Mesenteric fat pad (tissue), 1 donor: Measurements from ENCODE around the gene BNC2. TPM values are rescaled to one million over a fixed set of nuclear protein-coding genes. Genes with fewer than 3 reads are reported as not detected.

ENCODE experiments used
- DNase-seq: peaks from one replicate; pipeline ENCODE4 v3.0.0-alpha.2; 2020; ENCODE audit warnings: low spot score
- total RNA-seq: library from RNA; stranded (reverse); fragmentation: NEBNext Ultra II Directional; extraction: Animal tissue kit (Norgen Biotek cat#: 25700); gene quantifications from one replicate; pipeline ENCODE4 v1.2.1, GENCODE V29; 2021
- donor health status: DM: yes; HTN: yes; CAD: no.

Gene BNC2
- total RNA-seq, 1 donor from 2014 or later, result 27.5 TPM

DNA sequence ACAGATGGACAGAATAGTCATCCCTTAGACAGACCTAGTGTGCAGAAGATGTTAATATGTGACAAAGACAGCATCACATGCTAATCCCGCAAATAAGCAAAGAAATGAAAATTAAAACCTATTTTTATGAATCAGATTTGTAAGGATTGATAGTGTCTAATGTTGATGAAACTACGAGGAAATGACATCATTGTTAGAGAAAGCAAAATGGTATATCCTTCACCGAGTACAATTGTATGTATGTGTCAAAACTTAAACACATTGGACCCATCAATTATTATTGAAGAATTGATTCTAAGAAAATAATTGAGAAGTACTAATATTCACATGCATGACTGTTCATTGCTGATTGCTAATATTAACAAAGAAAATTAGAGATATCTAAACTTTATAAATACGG lies 493.2 kb downstream of the BNC2 start:
- DNase-seq, result no peak

DNA sequence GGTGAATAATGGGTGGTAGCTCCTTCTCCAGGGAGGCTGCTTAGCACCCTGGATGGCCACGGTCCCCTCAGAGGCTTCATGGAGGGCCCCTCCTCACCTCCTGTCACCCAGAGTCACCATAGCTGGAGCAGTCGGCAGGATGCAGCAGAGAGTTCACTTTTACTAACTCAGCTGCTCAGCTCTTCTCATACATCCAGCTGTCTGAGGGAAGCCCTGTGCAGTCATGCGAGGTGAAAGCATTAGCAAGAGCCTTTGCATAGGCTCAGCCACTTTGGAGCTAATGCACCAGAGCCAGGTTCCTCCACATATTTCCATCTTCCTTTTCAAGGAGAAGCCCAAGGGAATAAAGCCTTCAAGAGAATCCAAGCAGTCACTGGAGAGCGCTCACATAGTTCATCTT lies 499.2 kb downstream of the BNC2 start:
- no peak for DNase-seq

GRCh38 chr9:16370647-16371046 lies 499.8 kb downstream of the BNC2 start:
- DNase-seq, result no peak

- DNase-seq, result no peak
These were observed 501.0 kb downstream of the BNC2 start for GRCh38 chr9:16369427-16369826.

GRCh38 chr9:16368237-16369087 lies 502.0 kb downstream of the BNC2 start:
- no peak for DNase-seq

DNA sequence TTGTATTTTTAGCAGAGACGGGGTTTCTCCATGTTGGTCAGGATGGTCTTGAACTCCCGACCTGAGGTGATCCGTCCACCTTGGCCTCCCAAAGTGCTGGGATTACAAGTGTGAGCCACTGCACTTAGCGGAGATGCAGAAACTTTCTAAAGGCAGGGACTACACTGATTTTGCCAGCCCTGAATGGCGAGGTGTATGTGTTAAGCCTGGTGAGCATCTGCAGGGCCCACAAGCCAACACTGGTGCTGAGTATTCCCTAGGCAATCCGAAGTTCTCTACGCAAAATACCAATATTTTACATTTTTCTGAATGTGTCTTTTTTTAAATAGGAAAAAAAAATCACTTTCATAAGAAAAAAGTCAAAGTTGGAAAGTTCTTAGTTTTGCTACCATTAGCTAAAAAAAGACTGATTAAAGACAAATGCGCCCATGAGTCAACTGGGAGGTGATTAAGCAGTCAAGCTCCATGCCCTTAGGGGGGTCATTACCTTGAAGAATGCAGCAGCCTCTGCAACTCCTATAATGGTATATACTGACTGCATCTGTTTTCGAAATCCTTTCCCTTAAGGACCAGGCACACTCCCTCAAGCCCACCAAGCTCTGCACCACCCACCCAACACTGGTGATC lies 502.8 kb downstream of the BNC2 start:
- DNase-seq, result no peak

- DNase-seq, result peak; percentile 82
These were observed 506.1 kb downstream of the BNC2 start for GRCh38 chr9:16364347-16364746.

DNA sequence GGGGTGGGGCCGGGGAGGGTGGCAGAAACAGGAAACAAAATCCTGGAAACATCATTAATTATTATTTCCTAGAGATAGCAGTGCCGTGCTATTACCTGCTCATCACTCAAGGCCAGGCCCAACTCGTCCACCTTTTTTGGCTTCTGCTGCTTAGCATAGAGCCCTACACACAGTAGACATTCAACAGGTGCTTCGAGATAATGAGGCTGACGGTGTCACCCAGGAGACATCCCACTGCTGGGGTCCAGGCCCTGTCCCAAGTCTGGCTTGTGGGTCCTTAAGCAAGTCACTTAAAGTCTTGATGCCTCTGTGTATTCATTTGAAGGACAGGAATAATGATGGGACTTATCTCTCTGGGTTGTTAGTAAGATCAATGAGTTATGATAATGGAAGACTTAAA lies 506.6 kb downstream of the BNC2 start:
- peak; percentile 59 for DNase-seq

DNA sequence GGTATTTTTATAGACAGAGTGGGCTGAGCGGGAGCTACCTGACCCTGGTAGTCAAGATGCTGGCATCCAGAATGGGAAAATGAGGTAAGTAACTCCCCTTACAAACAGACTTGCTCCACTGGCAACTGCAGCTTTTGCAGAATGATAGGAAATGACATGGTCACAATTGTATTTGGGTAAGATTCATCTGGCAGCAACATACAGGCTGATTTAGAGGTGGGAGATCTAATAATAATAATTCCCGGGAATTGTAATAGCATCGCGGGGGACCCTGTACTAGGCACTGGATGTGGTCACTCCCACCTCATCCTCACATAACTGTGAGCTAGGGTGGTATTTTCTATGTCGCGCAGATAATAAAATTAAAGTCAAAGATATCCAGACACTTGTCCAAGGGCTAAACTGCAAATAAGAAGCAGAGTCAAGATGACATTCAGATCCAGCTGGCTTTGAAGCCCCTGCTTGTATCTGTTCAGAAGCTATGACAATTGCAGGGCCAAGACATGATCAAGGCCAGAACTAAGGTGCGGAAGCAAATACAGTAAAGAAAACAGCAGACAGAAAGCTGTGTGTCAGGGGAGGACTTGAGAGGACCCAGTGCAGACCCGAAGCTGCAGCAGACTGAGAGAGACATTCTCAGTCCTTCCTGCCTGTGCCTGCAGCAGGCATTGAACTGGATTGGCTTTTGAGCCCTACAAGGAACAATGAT lies 507.2 kb downstream of the BNC2 start:
- no peak for DNase-seq

GRCh38 chr9:16361939-16362338 lies 508.5 kb downstream of the BNC2 start:
- DNase-seq, result peak; percentile 43

GRCh38 chr9:16361118-16361517 lies 509.4 kb downstream of the BNC2 start:
- DNase-seq, result no peak

- peak; percentile 41 for DNase-seq
These were observed 510.2 kb downstream of the BNC2 start for GRCh38 chr9:16360247-16360646.
